Hepatocyte (in vitro differentiated cells): ENCODE data around the gene WDR1. TPM values are rescaled to one million over a fixed set of nuclear protein-coding genes. Genes with fewer than 3 reads are reported as not detected.
A peak's percentile ranks its signal among the peaks of the same experiment; 100 is the strongest.

Experiments used
- DNase-seq: peaks from one replicate; pipeline ENCODE4 v3.0.0-alpha.2; 2016; ENCODE audit warnings: low spot score
- H2AFZ ChIP-seq: fragments of 200-600 bp; sonication (generic); 2 replicates; pipeline ENCODE4 v1.6.0; 2016; ENCODE audit warnings: antibody characterized with exemption, mild to moderate bottlenecking
- H3K27ac ChIP-seq: fragments of 200-600 bp; sonication (generic); 2 replicates; pipeline ENCODE4 v1.5.1; 2016; ENCODE audit warnings: mild to moderate bottlenecking
- H3K27me3 ChIP-seq: fragments of 200-600 bp; sonication (generic); 2 replicates; pipeline ENCODE4 v1.6.1; 2016
- H3K36me3 ChIP-seq: fragments of 200-600 bp; sonication (generic); replicated peaks from 2 replicates; pipeline ENCODE4 v1.5.1; 2016; ENCODE audit warnings: low read depth; ENCODE audit not compliant: insufficient read depth
- H3K4me1 ChIP-seq: fragments of 200-600 bp; sonication (generic); 2 replicates; pipeline ENCODE4 v1.5.1; 2016; ENCODE audit warnings: mild to moderate bottlenecking, moderate library complexity; ENCODE audit not compliant: insufficient read depth
- H3K4me2 ChIP-seq: fragments of 200-600 bp; sonication (generic); 2 replicates; pipeline ENCODE4 v1.6.0; 2016
- H3K4me3 ChIP-seq: fragments of 200-600 bp; sonication (generic); 2 replicates; pipeline ENCODE4 v1.5.1; 2016; ENCODE audit warnings: mild to moderate bottlenecking
- H3K79me2 ChIP-seq: fragments of 200-600 bp; sonication (generic); 2 replicates; pipeline ENCODE4 v1.6.0; 2017; ENCODE audit warnings: mild to moderate bottlenecking
- H3K9me2 ChIP-seq: fragments of 200-600 bp; sonication (generic); replicated peaks from 2 replicates; pipeline ENCODE4 v1.6.0; 2017; ENCODE audit warnings: mild to moderate bottlenecking; ENCODE audit not compliant: insufficient read depth
- H3K9me3 ChIP-seq: fragments of 200-600 bp; sonication (generic); 2 replicates; pipeline ENCODE4 v1.5.1; 2016; ENCODE audit warnings: low read depth, mild to moderate bottlenecking
- H4K20me1 ChIP-seq: fragments of 200-600 bp; sonication (generic); 2 replicates; pipeline ENCODE4 v1.6.0; 2016; ENCODE audit warnings: mild to moderate bottlenecking; ENCODE audit not compliant: insufficient read depth, poor library complexity, severe bottlenecking
- CTCF ChIP-seq: fragments of 200-600 bp; sonication (generic); IDR thresholded peaks from 2 replicates; pipeline ENCODE4 v1.5.1; 2016; ENCODE audit warnings: antibody characterized with exemption, mild to moderate bottlenecking; ENCODE audit not compliant: poor library complexity
- EZH2 ChIP-seq: fragments of 200-600 bp; sonication (generic); IDR thresholded peaks from 2 replicates; pipeline ENCODE4 v1.6.1; 2016; ENCODE audit warnings: antibody characterized with exemption, mild to moderate bottlenecking, borderline replicate concordance
- EZH2phosphoT487 ChIP-seq: fragments of 200-600 bp; sonication (generic); IDR thresholded peaks from one replicate; pipeline ENCODE4 v1.6.1; 2018; ENCODE audit warnings: antibody characterized with exemption, mild to moderate bottlenecking, low read depth, moderate library complexity; ENCODE audit not compliant: unreplicated experiment, severe bottlenecking
- WGBS: methylation state at CpG from one replicate; pipeline ENCODE4 v1.1.6; 2016; ENCODE audit warnings: low lambda C conversion rate; ENCODE audit errors: missing lambda C conversion rate; 5-methylcytosine and 5-hydroxymethylcytosine counted together
- polyA plus RNA-seq: library from polyadenylated mRNA; unstranded; fragments of >200 nt; fragmentation: Nextera tagmentation; extraction: Ambion mirVana; gene quantifications from 2 replicates; pipeline ENCODE4 v1.2.1, GENCODE V29; 2016
- total RNA-seq: library from RNA; depleted of rRNA; stranded (reverse); fragments of >200 nt; gene quantifications from 2 replicates; pipeline ENCODE4 v1.2.3, GENCODE V29; 2014

The WDR1 gene
- total and polyA plus RNA-seq, 2 experiments from 2014 or later: 176 to 179 TPM

GRCh38 chr4:10109995-10110670 is 6.5 kb downstream of the WDR1 start:
- WGBS: 92% methylated on average over 11 of the region's 11 CpGs
- no peak for DNase-seq
- no peak overlapping the region for H2AFZ ChIP-seq
- TF ChIP-seq EZH2: no peak
- no peak for TF ChIP-seq EZH2phosphoT487
- TF ChIP-seq CTCF: no peak
- no peaks in the 10 kb centered on the region for H3K9me3 ChIP-seq
- no peak overlapping the region for H3K4me2 ChIP-seq
- H3K36me3 ChIP-seq: no peaks in the 10 kb centered on the region
- H3K4me3 ChIP-seq: no peak overlapping the region
- peaks cover 100% of the 10 kb centered on the region for H3K79me2 ChIP-seq
- H4K20me1 ChIP-seq: peaks cover 89% of the 10 kb centered on the region
- H3K27me3 ChIP-seq: no peaks in the 10 kb centered on the region
- H3K27ac ChIP-seq: no peak overlapping the region
- H3K4me1 ChIP-seq: peaks cover 31% of the 10 kb centered on the region
- H3K9me2 ChIP-seq: no peaks in the 10 kb centered on the region

- no peak overlapping the region for H2AFZ ChIP-seq
- whole genome bisulfite sequencing: 84% methylated on average over 17 of the region's 17 CpGs
- no peak overlapping the region for H3K27ac ChIP-seq
- H3K36me3 ChIP-seq: no peaks in the 10 kb centered on the region
- peaks cover 24% of the 10 kb centered on the region for H3K4me1 ChIP-seq
- DNase-seq: no peak
- no peaks in the 10 kb centered on the region for H3K9me2 ChIP-seq
- no peaks in the 10 kb centered on the region for H3K9me3 ChIP-seq
- no peak overlapping the region for H3K4me3 ChIP-seq
- peaks cover 100% of the 10 kb centered on the region for H3K79me2 ChIP-seq
- no peaks in the 10 kb centered on the region for H3K27me3 ChIP-seq
- TF ChIP-seq EZH2: no peak
- no peak for TF ChIP-seq EZH2phosphoT487
- no peak for TF ChIP-seq CTCF
- H3K4me2 ChIP-seq: peak overlapping the region; percentile 11
- peaks cover 89% of the 10 kb centered on the region for H4K20me1 ChIP-seq
Measured at GRCh38 chr4:10108818-10109783, 7.5 kb downstream of the WDR1 start.

GRCh38 chr4:10108391-10108790 is 8.2 kb downstream of the WDR1 start:
- H2AFZ ChIP-seq: no peak overlapping the region
- H4K20me1 ChIP-seq: peaks cover 89% of the 10 kb centered on the region
- H3K4me3 ChIP-seq: no peak overlapping the region
- peaks cover 24% of the 10 kb centered on the region for H3K4me1 ChIP-seq
- H3K27ac ChIP-seq: no peak overlapping the region
- no peaks in the 10 kb centered on the region for H3K27me3 ChIP-seq
- no peaks in the 10 kb centered on the region for H3K36me3 ChIP-seq
- H3K9me2 ChIP-seq: no peaks in the 10 kb centered on the region
- no peak overlapping the region for H3K4me2 ChIP-seq
- no peaks in the 10 kb centered on the region for H3K9me3 ChIP-seq
- TF ChIP-seq EZH2phosphoT487 (no peak), CTCF (no peak), EZH2 (no peak)
- H3K79me2 ChIP-seq: peaks cover 100% of the 10 kb centered on the region
- DNase-seq: no peak
- WGBS: 89% methylated on average over 6 of the region's 6 CpGs
